Ureter (tissue), 1 donor: Measurements from ENCODE around the gene ENPP3. TPM values are rescaled to one million over a fixed set of nuclear protein-coding genes. Genes with fewer than 3 reads are reported as not detected.

Source experiments
- DNase-seq: peaks from one replicate; pipeline ENCODE4 v3.0.0-alpha.2; 2020; ENCODE audit warnings: low spot score
- total RNA-seq: library from RNA; stranded (reverse); gene quantifications from one replicate; pipeline ENCODE4 v1.2.4, GENCODE V29; 2023
- donor health status: DM: yes; HTN: yes; CAD: no.

Gene ENPP3
- total RNA-seq, 1 donor from 2014 or later, result 1.1 TPM

- DNase-seq, result no peak
Observed at GRCh38 chr6:131765081-131765803, 128.1 kb downstream of the ENPP3 start.

GRCh38 chr6:131765804-131766135 is 128.7 kb downstream of the ENPP3 start:
- no peak for DNase-seq

DNA sequence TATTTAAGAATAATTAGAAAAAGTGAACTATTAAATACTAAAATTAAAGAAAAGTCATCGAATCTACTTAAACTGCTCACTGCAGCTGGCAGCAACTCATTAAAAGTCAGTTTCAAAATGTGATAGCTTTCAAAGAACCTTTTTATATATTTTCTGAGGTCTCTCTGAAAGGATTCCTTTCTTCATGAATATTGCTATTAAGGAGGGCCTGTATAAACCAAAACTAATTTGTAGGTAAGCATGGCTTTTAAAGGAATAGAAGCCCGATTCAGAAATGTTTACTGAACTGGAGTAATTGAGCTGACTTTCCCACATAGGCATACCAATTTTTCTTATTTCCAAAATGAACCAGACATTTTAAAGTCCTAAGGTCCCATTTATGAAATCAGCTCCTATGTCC is 129.5 kb downstream of the ENPP3 start:
- no peak for DNase-seq

DNA sequence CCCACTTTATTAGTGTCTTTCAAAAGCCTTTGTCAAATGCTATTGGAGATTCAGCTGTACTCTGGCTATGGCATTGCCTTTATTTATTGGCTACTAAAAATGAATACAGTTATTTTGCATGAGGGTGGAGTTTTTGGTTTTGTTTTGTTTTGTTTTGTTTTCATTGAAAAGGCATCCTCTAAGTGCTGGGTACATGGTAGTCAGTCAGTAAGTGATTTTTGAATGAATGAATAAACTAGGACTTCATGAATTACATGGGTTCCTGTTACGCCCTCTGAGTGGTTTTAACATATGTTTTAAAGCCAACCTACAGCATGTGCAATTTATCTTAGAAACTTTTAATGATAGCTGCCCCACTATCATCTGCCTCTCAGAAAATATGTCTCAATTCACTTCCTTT is 131.9 kb downstream of the ENPP3 start:
- DNase-seq, result no peak

GRCh38 chr6:131769385-131770141 is 132.5 kb downstream of the ENPP3 start:
- no peak for DNase-seq

GRCh38 chr6:131770776-131771175 is 133.7 kb downstream of the ENPP3 start:
- no peak for DNase-seq

- DNase-seq, result no peak
Observed at GRCh38 chr6:131773284-131773950, 136.3 kb downstream of the ENPP3 start.

DNA sequence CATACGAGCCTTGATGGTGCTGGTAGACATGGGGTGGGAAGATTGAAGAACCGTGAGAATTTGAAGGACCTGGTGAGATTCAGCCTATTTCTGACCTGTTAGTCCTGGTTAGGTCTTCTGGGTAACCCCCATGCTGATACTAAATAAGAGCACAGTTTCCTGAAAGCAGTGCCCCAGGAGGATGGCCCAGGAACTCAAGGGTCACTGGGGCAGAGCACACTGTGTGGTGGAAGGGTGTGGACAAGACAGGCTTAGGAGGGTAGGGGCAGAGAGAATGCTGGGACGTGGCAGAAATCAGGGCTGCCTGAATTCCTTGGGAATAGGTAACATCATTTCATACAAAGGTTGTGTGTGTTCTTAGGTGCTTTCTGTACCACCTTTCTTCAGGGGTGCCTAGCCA is 138.8 kb downstream of the ENPP3 start:
- no peak for DNase-seq

- DNase-seq, result no peak
Observed at GRCh38 chr6:131776985-131777384, 139.9 kb downstream of the ENPP3 start.

- no peak for DNase-seq
Observed at GRCh38 chr6:131778169-131778568, 141.1 kb downstream of the ENPP3 start.

DNA sequence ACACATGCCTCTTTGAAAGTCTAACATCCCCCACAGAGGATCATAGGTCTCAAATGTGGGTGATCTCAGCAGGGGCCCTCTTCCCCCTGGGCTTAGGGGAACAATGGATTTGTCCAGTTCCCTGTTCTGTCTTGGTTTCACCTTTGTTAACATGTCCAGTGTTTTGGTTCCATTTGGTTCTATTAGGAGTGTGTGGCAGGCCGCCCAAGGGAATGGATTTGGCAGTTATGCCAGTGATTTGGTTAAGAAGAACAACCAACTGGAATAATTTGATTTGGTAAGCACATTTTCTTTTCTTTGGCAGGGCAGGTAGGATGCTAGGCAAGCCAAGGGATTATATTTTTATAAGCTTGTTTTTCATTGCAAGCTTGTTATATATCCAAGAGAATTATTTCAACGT is 142.2 kb downstream of the ENPP3 start:
- no peak for DNase-seq

DNA sequence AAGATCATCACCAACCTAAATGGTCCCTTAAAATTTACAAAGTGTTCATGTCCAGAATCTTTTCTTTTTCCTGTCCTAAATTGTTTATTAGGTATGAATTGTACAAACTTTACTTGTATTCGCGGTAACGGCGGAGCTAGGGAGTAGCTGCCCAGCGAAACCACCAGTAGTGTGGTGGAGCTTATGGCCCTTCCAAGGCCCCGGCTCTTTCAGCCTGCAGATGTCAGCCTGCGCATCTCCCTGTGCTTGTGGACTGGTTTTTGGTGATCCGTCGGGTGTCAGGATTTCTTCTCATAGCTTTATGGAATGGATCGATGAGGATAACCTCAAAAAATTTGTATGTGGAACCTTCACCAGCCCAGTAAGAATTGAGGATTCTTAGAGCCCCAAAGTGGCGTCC is 143.5 kb downstream of the ENPP3 start:
- no peak for DNase-seq

GRCh38 chr6:131781687-131782086 is 144.6 kb downstream of the ENPP3 start:
- DNase-seq, result no peak

DNA sequence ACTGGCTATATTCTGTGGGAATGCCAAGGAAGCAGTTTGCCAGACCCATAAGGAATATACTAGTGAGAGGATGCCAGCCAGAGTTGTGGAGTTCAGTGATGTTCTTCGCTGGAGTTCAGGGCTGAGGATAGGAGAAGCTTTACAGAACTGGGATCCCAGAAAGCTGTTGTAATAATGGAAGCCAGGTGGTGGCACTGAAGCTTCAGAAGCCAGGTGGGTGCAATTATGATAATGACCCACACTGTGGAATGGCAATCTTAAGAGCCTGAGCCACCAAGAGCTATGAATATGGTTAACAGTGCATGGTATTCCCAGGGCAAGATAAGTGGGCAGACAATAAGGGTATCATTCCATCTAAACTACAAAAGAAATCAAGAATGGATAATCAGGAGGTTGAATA is 145.7 kb downstream of the ENPP3 start:
- DNase-seq, result no peak

DNA sequence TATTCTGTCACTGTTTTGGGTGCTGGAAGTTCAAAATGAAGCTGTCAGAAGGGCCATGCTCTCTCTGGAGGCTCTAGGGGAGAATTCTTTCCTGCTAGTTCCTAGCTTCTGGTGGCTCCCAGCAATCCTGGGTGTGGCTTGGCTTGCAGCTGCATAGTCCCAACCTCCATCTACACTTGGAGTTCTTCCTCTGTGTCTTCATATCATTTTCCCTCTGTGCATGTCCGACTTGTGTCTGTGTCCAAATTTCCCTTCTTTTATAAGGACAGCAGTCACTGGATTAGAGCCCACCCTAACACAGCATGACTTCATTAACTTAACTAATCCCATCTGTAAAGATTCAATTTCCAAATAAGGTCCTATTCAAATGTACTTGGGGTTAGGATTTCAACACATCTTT is 147.5 kb downstream of the ENPP3 start:
- no peak for DNase-seq

DNA sequence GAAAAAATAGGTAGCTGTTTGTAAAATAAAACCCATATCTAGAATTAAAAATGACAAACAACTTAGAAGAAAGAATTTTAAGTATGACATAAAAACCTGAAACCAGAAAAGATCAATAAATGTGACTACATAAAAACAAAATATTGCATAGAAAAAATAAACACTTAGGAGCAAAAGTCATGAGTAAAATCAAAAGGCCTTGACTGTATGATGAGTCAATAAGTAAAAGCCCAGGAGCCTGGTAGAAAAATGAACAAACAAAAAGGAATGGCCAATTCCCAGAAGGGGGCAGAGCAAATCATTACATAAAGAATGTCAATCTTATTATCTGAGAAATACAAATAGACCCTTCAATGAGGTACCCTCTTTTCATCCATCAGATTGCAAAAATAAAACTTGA is 150.0 kb downstream of the ENPP3 start:
- DNase-seq, result no peak

DNA sequence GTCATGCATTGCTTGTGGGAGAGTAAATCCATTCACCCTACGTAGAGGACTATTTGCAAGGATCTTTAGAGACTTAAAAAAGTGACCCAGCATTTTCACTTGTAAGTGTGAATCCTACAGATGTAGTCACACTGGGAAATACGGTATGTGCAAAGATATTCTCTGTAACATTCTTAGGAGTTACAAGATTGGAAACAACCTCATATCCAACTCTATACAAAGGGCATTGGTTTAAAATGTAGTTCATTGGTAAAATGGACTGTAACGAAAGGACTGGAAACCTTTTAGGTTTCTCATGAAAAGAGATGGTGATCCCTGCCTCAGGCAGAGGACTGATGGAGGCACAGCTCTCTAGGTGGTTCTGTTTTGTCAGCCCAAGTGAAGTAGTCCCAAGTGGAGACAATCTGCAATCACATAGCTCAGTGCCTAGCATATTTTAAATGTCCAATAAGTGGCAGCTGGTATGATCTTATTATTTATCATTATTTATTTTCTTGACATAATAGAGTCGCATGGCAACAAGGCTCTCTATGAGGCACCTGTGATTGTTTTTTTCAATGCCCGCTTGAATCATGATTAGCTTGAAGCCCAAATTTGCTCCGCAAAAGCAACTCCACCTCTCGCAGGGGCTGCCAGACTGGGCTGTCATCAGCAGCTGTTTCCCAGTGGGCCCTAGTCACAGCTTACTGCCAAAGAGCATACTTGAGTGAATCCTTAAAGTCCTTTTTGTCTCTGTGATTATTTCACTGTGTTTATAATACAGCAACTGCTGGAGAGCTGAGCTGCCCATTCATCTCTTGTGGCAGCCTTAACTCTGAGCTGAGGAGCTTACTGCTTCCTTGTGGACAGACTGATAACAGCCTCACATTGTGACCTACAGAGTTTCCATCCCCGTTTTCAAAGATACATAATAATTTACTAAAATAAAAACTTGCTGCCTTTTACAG is 150.9 kb downstream of the ENPP3 start:
- DNase-seq, result no peak

GRCh38 chr6:131789219-131789618 is 152.1 kb downstream of the ENPP3 start:
- DNase-seq, result no peak

- no peak for DNase-seq
Observed at GRCh38 chr6:131791476-131791875, 154.4 kb downstream of the ENPP3 start.

- no peak for DNase-seq
Observed at GRCh38 chr6:131792091-131792496, 155.0 kb downstream of the ENPP3 start.

DNA sequence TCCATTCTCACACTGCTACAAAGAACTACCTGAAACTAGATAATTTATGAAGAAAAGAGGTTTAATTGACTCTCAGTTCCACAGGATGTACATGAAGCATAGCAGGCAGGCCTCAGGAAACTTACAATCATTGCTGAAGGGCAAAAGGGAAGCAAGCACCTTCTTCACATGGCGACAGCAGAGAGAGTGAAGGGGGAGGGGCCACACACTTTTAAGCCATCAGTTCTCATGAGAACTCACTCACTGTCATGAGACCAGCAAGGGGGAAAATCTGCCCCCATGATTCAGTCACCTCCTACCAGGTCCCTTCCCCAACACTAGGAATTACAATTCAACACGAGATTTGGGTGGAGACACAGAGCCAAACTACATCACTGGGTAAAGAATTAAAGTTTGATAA is 158.3 kb downstream of the ENPP3 start:
- DNase-seq, result no peak
